HG03159 (cell line): ENCODE results near the gene ADAMTSL1.

Experiments used
- ATAC-seq: cut with Tn5 transposase; IDR thresholded peaks from one replicate; pipeline ENCODE4 v1.9.1; 2021; ENCODE audit warnings: mild to moderate bottlenecking, moderate library complexity; ENCODE audit not compliant: unreplicated experiment

Gene ADAMTSL1

DNA sequence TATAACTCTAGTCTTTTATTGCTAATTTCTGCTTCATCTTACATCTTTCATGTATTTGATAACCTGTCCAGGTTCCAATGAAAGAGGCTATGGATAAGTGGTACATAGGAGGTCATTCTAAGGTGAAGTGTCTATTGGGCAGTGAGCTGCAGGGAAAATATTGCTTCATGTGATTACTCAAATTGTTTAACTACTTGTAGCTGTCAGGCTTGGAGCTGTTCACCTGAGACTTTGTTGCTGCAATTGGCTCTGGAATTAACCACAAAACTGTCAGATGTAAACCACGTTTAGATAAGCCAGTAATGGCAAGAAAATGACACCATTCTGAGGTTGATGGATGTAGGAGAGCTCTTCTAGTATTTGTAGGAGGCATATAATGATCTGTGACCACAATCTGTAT, 26.0 kb downstream of the ADAMTSL1 start:
- no peak for ATAC-seq

DNA sequence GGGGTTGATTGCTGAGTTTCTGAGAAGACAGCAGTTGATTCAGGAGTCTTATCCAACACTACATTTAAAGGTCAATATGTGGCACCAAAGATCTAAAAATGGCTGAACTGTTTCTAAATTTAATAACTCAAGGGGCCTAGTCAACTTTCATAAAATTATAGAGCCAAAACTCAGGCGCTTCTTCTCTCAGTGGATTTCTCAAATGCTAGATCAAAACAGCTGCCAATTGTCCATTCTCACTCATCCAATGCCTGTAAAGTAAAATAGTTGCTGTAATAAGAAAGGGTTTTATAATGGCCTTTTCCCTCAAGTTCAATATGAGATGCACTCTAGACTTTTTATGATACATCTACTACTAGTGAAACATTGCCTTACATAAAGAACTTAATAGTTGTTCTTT, 26.5 kb downstream of the ADAMTSL1 start:
- no peak for ATAC-seq

DNA sequence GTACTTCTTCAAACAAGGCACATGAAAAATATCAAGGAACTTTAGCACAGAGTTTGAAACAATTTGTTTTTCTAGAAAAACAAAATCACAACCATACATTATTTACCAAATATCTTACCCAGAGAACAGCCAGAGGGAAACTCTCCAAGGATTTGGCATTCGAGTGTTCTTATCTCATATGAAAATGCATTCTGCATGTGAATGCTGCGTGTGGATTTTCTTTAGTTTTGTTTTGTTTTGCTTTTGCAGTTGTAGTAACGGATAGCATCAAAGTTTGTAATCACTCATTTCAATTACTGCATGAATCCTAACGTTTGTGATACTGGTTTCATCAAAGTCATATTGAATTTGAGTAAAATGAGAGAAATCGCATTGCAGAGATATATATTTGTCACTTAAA, 28.0 kb downstream of the ADAMTSL1 start:
- ATAC-seq: no peak

DNA sequence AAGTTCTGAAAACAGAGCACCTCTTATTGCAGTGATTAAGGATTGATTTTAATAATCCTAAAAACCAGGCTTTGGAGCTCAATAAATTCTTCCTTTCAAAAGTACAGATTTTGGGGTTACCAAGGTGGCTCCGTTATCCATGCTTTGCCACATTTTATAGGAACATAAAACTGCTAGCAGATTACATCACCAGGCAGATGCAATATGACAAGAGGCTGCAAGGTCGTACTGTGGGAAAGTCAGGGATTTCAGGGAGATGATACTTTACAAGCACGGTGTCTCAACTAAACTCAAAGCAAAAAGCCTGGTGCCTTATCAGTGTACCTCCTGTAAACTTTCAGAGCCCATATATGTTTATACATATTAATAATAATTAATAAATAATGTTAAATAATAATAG, 28.6 kb downstream of the ADAMTSL1 start:
- no peak for ATAC-seq

DNA sequence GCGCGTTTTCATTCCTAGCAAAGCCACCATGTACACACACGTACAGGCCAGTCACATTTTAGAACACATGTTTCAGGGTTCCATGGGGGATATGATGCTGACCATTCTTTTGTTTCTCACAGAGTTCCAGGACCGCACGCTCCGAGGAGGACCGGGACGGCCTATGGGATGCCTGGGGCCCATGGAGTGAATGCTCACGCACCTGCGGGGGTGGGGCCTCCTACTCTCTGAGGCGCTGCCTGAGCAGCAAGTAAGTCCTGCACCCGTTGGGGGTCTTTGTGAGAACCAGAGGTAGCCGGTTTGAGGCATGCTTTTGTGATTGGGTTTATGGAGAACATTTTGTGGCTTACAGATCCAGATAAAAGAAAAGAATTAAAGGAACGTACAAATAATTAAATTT, 30.8 kb downstream of the ADAMTSL1 start:
- ATAC-seq: no peak

DNA sequence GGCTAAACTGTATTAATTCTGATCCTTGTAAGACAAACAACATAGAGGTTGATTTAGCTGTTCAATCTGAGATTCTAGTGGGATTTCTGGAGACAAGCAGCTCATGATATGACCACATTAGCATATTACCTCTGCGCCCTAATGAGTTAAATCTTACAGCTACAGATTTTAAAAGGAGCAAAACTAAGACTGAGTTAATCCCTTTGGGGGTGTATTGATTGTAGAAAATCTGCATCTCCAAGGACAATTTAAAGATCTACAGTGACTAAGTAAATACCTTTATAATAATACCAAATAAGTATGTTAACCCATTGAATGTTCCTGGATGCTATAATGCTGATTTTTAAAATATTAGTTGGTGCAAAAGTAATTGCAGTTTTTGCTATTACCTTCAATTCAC, 33.2 kb downstream of the ADAMTSL1 start:
- no peak for ATAC-seq

DNA sequence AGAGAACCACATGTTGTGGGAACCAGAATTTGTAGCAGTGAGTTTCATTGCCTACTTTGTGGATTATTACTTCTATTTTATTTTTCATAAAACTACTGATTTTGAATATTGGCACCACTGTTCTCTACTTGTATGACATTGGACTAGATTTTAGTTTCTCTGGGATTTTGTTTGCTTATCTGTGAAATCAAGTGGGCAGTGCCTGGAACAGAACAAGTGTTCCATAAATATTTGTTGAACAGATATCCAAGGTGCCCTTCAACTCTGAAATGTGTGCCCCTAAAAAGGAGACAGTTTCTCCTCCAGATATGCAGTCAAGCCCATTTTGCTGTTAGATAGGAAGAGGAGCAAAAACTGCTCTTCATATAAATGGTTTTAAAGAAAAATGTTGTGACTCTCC, 42.6 kb downstream of the ADAMTSL1 start:
- no peak for ATAC-seq

DNA sequence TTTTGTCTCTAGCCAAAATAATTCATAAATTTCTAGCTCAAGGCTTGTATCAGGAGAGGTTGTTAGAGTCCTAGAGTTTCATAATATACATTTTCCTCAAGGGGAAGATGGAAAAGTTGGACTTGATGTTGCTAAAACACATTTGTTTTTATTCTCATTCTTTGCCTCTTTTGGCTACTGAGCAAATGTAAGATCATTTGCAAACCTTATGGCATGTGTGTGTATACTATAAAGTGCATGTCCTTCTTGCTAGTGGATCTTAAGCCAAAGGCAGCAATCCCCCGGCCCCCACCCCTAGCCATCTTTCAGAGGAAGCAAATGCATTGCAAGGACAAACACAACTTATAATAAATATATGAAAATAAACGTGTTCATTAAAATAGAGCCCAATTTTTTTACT, 43.0 kb downstream of the ADAMTSL1 start:
- ATAC-seq: no peak

DNA sequence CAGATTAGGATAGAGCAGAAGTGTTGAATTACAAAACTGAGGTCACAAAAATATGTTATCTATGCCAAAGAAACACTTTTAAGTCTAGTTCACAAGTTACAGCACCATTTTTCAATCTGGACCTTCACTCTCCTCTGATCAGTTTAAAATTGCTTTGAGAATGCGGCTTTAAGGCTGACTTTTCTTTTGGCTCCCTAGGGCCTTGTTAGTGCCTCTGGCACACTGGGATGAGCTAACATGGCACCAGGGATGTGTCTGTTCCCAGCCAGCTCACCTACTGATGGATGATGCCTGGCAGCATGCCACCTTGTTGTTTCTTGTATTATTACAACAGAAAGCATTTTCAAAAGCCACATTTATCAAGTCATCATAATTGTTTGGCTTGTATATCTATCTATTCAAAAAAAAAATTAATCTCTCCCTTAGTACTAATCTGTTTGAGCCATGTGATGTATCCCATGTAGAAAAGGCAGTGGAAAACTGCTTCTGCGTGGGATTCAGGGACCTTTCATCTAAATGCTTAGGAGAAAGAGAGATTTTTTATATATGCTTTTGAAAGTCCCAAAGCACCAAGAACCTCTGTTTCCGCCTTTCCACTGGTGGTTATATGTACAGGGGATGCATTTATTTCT, 46.6 kb downstream of the ADAMTSL1 start:
- no peak for ATAC-seq

DNA sequence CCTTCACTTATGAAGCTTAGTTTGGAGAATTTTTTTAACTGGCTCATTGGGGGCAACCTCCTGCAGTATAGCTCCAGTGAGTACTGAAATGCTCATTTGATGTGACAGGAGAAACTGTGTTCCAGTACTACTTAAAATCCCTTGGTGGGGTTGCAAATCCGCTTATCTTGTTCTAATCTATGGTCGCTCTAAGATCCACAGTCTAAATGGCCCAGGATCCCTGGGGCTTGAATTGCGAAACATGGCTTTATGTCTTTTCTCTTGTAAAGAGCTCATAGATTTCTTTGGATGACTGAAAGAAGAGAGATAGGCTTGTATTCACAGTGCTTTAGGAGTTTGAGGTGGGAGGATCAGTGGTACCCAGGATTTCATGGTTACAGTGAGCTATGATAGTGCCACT, 52.7 kb downstream of the ADAMTSL1 start:
- ATAC-seq: no peak

DNA sequence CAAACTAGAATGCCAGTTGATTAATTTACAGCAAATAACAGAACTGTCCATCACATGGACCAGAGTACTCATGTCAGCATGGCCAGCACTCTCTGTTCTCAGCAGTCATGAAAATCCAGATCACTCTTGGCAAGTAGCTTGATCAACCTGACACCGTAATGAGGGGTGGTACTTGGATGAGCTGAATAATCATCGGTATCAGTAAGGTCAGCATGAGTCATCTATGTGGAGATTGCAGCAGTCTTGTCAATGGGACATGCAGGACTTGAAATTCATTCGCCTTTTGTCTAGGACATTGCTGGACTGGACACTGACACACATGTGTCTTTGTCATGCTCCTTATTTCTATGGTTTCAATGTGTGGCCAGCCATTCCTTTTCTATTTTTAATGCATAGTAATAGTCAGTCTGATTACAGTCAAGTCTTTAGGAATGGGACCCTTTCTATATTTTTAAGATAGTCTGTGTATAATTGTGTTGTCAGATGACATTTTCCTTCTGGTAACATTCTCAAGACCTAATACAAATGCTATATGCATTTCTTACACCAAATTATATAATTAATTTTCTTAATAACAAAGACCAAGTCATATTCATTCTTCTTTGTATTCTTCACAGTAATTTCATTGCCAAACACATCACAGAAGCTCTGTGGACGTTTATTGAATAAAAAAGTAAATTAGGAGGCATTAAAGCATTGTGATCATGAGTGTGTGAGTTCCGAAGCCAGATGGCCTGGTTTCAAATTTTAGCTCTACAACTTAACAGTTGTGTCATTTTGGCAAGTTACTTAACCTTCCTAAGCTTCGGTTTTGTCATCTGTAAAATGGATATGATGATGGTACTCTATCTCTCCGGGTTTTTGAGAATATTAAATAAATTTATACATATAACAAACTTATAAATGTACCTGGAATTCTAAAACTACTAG, 57.4 kb downstream of the ADAMTSL1 start:
- ATAC-seq: no peak

DNA sequence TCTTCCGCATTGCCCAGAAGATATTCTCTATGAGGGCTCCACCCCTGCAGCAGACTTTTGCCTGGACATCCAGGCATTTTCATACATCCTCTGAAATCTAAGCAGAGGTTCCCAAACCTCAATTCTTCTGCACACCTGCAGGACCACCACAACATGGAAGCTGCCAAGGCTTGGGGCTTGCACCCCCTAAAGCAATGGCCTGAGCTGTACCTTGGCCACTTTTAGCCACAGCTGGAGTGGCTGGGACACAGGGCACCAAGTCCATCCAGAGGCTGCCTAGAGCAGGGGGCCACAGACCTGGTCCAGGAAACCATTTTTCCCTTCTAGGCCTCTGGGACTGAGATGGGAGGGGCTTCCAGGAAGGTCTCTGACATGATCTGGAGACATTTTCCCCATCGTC, 60.7 kb downstream of the ADAMTSL1 start:
- no peak for ATAC-seq

DNA sequence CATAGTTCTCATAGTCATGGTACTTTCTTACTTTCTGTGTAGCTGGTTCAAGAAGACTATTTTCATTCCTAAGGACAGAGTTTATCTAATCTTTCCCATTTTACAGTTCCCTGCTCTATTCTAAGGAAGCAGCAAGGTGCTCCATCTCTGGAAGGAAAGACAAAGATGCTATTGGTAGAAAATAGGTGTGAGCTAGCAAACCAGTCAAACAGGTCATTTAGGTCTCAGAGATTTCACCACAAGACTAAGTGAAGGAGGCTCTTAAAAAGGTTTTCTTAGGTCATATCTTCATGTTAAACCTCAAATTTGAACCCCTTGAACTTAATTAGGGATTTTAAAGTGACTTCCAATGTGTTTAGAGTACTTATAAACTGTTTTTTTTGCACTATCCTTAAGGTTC, 62.6 kb downstream of the ADAMTSL1 start:
- no peak for ATAC-seq

DNA sequence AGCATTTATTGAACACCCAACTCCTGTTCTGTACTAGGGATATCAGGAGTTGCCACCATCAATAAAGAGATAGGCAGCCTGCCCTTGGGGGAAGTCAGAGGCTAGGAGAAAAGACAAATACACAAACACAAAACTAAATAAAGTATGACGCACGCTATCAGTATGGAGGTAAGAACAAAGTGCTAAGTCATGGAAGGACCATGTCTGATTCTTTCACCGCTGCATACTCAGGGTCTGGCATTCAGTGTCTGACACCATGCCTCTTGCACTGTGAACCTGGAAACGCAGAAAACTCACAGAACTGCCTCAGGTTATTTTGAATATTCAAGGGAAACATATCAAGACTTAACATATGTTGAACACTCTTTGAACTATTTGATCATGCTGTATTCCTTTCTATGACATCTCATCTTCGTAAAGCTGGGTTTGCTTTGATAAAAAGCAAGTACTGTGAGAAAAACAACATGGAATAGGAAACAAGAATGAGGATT, 65.3 kb downstream of the ADAMTSL1 start:
- no peak for ATAC-seq

DNA sequence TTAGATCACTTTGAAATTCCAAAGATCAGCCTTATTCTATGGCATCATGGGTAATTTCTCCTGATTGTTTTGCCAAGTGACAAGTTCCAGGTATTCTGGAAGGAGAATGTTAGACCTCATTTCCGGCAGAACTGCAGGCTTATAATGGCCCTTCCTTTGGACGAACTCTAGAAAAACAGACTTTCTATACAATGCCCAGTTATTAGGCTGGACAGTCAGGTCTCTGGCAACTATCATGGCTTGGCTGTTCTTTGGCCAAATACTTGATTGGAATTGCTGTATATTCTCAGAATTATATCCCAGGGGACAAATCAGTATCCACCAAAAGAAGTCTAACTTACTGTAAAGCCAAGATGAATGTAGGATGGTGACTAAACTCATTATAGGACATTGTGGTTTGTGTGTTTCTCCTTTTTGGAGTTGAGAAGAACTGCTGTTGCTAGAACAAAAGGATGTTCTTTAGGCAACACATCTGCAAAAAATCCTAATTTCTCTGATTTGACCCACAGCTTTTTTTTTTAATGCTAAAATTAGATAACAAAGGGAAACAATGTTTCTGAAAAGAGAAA, 69.0 kb downstream of the ADAMTSL1 start:
- no peak for ATAC-seq

DNA sequence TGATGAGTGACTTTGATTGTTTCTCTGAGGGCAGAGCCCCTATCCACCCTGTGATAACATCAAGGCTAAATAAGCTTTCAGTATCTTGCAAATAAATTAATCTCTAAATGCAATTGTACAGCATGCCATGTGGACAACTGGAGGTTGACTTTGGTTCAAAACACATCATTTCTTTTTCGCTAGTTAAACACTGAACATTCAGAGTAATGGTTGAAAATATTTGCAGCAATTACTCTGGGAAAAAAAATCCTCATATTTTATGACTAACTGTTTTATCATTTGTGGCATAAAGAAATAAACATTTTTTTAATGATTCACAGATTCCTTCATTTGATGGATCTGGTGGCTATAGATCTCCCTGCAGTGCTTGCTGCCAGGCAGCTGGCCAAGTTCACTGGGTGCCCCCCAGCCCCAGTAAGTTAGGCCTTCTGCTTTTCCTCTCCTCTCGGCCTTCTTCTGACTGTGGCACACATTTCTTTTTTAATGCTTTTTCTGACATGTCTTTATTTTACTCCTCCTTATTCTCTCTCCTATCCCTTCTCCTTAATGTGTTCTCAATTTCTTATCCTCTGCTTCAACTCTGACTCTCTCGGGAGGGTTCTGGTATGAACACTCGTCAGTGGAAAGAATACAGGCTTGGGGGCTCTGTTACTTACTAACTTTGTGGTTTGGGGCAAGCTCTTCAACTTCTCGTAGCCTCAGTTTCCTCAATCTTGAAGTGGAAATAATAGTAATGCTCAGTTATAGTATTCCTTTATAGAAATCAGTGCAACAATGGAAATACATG, 69.6 kb downstream of the ADAMTSL1 start:
- ATAC-seq: no peak

DNA sequence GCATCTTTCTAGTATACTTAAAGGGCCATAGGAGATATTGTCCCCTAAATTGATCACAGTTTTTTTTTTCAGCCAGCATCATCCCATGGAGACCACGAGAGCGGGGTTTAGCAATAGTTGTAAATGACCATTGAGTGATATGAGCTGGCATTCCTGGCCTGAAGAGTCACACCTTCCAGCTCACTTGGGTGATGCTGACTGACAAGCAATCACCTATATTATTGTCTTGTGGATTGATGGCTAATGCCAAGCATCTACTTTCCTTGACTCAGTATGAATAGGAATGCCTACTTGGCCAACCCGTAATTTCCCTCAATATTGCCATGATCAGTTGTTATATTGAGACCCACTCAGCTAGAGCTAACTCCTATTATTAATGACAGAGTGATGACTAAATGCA, 70.5 kb downstream of the ADAMTSL1 start:
- no peak for ATAC-seq

DNA sequence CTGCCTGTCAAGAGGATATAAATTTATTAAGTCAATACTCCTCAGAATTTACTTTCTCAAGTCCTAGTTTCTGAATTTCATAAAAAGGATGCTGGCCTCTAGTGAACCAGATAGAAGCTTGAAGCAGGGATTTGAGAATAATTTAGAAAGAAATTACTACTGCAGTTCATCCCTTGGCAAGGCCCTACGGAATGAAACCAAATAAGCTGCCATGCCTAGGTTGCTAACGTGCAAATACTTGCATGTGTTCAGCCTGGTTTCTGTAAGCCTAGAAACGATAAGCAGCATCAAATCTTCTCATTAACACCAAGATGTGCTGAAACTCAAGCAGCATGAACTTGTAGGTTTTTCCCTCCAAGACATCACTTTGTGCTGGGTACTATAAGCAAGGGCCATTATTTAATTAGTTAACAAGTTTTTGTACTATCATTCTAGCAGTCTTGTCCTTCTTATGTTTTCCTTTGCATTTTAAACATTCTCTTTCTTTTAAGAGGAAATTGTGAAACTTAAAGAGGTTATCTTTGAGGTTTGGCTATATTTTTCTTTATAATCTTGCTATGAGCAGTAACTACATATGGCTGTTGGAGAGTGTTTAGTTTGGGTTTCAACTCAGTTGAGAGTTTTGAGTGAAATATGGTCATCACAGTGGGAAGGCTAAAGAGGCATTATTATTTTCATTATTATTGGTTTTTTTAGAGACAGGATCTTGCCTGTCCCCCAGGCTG, 71.8 kb downstream of the ADAMTSL1 start:
- ATAC-seq: no peak

DNA sequence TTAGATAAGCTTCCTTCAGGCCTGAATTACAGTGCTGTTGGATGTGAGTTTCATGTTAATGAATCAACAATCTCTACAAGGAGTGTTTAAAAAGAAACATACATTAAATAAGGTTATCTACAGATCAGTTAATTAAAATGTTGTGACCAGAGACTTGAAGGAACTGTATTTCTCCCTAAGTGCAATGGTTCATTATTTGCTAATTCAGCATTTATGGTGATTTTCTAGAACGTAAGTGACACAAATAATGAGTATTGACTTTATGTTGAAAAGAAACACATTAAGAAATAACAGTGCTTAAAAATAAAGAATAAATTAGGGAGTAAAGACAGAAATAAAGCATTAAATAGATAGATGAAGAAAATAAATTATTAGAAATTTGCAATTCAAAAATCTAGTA, 74.5 kb downstream of the ADAMTSL1 start:
- no peak for ATAC-seq

DNA sequence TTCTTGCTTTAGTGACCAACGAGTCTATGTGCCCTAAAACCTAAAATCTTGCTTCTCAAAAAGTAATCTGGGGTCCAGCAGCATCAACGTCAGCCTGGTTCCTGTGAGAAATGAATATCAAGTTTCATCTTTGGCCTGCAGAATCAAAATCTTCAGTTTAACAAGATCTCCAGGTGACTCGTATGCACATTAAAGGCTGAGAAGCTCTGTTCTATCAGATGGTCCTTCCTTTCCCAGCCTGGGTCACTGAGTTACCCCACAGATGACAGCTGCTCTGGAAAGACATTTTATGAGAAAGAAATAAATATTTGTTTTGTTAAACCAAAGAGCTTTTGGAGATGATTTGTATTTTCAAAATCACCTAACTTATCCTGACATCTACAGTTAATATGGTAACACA, 75.8 kb downstream of the ADAMTSL1 start:
- ATAC-seq: no peak

DNA sequence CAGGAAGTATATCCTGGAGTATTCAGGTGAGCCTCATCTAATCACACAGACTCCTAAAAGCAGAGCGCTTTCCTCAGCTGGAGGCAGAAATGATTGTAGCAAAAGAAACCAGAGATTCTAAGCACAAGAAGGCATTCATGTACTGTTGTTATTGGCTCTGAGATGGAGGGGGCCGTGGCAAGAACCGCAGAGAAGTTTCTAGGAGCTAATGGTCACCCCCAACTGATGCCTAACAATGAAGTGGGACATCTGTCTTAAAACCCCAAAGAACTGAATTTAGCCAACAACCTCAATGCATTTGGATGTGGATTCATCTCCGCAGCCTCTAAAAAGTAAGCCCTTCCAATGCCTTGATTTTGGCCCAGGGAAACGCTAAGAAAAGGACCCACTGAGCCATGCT, 76.3 kb downstream of the ADAMTSL1 start:
- ATAC-seq: no peak
